DMS153 (cell line): ENCODE results near the gene AEN.
"Not testable (repeated sequence)": the region's sequence is repeated elsewhere in the genome, so short reads cannot be mapped to it uniquely, and the experiment has no call there.

ENCODE experiments used
- DNase-seq: peaks from one replicate; lab custom pipeline; 2025; lab: John Stamatoyannopoulos, UW

AEN gene

DNA sequence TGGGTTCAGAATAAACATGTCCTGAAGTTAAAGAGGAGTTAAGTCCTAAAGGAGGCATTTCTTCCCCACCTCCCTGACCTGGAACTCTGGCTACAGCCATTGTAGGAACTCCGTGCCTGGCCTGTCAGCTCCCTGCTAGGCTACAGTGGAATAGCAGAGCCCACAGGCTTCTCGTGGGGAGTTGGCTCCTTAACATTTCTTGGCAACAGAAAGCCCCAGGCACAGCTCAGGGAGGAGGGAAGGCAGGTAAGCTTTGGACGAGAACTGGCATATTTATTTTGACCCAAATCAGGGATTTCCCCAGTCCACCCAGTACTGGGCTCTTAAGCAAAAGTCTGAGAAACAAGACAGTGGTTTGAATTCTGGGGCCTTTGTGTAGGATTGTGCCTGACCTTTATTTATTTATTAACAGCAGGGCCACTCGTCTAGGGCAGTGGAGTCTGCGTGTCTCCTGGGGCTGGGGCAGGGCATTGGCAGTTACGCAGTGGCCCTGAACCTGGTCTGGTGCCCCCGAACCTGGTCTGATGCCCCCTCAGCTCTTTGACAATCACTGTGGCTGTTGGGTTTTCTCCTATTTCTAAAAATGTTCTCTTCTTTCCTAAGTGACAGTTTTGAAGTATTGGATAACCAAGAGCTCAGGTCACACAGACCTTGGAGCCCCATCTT is 9.8 kb downstream of the AEN start:
- DNase-seq, result no peak

DNA sequence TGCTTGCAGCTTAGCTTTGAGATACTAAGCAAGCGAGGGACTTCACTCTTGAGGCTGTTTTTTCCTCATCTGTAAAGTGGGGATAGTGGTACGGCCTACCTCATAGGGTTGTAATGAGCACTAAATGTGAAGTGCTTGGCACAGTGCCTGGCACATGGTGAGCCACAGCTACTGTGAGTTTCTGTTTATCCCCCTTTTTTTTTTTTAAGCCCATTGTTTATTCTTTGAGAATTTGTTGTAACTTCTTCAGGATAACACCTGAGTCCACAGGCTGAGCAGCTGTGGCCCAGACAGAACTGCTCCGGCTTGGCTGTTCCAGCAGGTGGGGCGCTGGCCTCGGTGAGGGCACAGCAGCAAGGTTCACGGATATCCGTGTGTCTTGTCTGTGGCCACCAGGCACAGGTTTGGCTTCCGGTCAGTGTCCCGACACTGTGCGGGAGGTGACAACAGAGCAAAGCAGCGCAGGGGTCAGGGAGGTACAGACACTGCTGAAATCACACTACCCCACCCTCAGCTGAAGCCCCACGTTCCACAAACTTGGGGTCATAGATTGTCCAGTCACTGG is 10.4 kb downstream of the AEN start:
- DNase-seq, result no peak

- DNase-seq, result not testable (repeated sequence)
Observed at GRCh38 chr15:88632797-88633196, 11.7 kb downstream of the AEN start.

DNA sequence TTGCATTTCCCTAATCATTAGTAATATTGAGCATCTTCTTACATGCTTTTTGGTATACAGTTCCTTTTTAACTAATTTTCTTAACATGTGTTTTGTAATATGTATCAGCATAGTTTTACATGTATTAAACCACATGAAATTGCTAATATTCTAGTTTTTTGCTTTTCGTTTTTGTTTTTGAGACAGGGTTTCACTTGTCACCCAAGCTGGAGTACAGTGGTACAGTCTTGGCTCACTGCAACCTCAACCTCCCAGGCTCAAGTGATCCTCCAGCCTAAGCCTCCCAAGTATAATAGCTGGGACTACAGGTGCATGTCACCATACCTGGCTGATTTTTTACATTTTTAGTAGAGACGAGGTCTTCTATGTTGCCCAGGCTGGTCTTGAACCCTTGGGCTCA is 13.3 kb downstream of the AEN start:
- DNase-seq, result no peak

DNA sequence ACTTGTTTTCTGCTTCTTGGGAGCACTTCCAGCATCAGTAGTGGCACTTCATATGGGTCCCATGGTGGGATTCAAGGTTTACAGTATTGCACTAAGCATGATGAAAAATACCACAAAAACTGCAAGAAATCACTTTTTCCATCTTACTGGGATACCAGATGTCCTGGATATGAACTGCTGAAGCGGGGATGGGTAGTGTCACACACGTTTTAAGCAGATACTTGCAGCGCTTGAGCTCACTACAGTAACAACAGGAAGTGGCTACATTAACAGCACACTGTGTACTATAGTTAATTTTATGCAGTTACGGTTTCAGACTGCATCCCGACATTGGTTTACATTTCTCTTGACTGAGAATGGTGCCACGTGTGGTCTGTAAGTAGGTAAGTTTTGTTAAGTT is 14.2 kb downstream of the AEN start:
- no peak for DNase-seq

- no peak for DNase-seq
Observed at GRCh38 chr15:88636050-88636449, 14.9 kb downstream of the AEN start.

- no peak for DNase-seq
Observed at GRCh38 chr15:88636654-88637053, 15.5 kb downstream of the AEN start.

DNA sequence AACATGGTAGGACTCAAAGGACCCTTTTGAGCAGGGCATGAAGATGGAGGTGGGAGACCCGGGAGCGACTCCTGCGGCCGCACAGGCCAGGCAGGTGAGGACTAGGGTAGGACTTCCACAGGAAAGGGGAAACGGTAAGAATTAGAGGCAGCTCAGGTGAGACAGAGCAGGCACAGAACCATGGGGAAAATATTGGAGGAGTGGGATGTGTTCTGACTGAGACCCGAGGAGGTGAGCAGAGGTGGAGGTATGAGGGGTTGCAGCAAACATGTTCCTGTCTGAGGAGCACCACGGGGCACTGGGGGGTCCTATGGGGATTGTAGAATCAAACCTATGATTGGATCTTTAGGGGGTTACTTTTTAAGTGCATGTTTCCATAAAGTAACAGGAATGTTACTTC is 16.3 kb downstream of the AEN start:
- no peak for DNase-seq

DNA sequence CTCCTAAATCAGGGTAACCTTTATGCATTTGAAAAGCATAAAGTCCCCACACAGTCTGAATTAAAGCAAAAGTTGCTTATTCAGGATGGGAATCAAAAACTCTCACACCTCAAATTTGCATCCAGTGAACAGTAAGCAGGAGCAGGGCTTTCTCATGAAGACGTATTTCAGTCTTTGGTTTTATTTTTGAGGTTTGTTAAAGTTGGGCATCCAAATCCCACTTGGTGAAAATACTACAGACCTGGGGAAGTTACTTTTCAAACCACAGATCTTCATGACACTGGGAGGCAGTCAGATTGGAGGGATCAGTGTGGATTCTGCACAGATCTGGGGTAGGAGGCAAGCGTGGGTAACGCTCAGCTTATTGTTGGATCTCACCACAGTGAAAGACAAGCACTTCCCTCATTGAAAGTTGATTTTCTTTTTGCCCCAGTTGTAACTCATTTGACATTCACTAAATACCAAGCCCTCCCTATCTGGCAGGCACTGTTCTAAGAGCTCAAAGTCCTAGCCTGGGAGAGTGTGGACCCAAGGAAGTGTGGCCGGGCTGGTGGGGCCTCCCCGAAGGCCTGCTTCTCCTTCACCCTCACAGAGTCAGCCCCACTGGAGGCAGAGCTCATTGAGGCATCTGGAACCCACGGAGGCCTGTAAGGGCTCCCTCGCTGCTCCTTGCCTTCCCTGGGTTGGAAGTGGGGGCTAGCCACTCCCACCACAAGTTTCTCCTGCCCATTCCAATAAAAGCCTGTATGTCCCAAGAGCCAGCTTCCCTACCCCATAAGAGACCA is 16.9 kb downstream of the AEN start:
- no peak for DNase-seq

DNA sequence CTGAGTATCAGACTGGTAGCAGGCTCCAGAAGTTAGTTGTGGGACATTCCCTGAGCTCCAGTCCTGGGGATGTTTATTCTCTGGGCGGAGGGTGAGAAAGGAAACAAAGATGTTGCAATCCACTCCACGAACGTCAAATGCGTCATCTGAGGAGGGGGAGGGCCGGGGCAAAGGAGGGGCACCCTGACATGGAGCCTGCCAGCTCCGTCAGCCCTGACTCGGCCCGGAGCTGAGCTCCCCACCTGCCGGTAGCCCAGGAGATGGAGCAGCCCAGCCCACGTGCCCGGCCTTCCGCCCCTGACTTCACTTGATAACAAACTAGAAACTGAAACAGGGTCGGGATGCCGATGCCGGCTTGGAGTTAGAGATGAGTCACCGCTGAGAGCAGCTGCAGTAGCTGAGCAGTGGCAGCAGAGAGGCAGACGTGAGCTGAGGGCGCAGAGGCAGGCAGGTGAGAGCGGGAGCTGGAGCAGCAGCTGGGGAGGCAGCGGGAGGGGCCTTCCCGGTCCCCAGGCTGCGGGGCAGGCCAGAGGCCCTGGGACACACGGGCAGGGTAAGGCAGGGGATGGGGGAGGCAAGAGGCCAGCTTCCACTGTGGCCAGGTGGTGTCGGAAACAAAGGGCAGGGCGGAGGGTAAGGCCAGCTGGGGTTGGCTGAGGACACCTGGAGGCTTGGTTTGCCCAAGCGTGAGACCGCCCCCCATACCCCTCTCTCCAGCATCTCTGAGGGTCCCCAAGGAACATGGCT is 17.7 kb downstream of the AEN start, which contains the start of gene ISG20:
TSS of gene ISG20 (plus strand) at position 391 of the 747 bp plus-strand sequence. CDS start at position 742, 351 bp downstream.
- DNase-seq, result peak; percentile 77

DNA sequence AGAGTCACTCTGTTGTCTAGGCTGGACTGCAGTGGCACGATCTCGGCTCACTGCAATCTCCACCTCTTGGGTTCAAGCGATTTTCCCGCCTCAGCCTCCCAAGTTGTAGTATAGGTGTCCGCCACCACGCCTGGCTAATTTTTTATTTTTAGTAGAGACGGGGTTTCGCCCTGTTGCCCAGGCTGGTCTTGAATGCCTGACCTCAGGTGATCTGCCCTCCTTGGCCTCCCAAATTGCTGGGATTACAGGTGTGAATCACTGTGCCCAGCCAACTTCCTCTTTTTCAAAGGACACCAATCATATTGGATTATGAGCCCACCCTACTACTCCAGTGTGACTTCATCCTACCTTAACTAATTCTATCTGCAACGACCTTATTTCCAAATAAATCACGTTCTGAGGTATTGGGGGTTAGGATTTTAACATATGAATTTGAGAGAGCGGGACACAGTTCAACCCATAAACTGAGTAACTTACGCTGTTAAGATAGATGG is 20.9 kb downstream of the AEN start:
- no peak for DNase-seq

- not testable (repeated sequence) for DNase-seq
Observed at GRCh38 chr15:88642514-88642913, 21.4 kb downstream of the AEN start.

- DNase-seq, result no peak
Observed at GRCh38 chr15:88644741-88645140, 23.6 kb downstream of the AEN start.

DNA sequence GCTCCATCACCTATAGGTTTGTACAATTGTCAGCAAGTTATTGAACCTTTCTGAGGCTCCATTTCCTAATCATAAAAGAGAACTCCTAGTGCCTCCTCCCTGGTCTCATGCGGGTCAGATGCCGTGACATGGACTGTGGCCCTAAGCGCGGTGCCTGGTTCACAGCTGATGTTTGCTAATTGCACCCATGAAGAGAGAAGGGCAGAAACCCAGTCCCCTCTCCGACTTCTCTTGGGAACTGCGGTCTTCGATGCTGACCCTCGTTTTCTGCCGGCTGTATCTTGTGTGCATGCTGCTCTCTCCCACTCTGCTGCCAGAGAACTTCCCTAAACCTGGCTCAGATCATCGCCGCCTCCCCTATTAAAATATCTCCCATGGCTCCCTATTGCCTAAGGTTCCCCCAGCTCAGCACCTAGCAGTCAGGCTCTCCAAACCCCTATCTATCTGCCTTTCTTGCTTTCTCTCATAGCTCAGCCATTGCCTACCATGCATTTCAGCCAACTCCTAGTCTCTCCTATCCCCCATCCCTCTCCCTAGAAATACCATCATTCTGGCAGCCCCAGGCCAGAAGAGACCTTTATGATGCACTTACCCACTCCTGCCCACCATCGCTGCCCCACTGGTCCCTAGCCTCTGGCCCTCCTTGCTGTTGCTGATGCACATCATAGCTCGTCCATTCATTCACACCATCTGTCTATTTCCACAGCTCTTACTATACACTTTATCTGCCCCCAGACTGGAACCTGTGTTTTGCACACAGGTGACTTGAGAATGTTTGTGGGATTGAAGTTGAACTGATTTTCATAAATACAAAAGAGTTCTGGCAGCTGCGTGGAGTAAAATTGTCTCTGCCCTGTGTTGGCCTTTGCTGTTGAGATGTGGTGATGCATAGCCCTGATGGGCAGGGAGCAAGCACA is 24.3 kb downstream of the AEN start:
- no peak for DNase-seq

GRCh38 chr15:88646088-88646405 is 24.9 kb downstream of the AEN start:
- DNase-seq, result no peak

GRCh38 chr15:88646951-88647350 is 25.8 kb downstream of the AEN start:
- no peak for DNase-seq

GRCh38 chr15:88647351-88648105 is 26.4 kb downstream of the AEN start:
- no peak for DNase-seq

- DNase-seq, result no peak
Observed at GRCh38 chr15:88648357-88649214, 27.4 kb downstream of the AEN start.

DNA sequence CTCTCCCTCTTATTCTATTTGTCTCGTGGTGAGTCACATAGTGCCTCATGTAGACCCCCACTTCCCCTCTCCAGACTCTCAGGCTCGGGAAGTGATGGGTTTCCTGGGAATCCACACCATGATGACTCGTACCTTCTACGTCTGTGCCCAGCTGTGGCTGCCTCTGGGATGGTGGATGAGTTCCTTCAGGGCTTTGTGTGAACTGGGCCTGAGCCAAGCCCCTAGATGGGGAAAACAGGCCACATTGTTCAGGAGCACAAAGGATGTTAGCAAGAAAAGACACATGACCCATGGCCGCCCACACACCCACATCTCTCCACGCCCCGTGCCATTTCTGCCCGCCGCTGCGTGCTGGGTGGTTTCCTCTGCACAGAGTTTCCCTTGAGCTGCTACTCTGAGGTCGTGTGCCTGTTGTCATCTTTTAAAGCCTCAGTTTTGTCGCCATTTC is 28.2 kb downstream of the AEN start:
- DNase-seq, result no peak
